ENCODE measurements around the gene ZNF136. TPM values are rescaled to one million over a fixed set of nuclear protein-coding genes. Genes with fewer than 3 reads are reported as not detected.

The ZNF136 gene
- total and polyA plus RNA-seq, 2 of the 13 experiments (the other 11 are each of a cell fraction or from before 2014, with no cell fraction given), result 2.5 to 10.2 TPM

DNA sequence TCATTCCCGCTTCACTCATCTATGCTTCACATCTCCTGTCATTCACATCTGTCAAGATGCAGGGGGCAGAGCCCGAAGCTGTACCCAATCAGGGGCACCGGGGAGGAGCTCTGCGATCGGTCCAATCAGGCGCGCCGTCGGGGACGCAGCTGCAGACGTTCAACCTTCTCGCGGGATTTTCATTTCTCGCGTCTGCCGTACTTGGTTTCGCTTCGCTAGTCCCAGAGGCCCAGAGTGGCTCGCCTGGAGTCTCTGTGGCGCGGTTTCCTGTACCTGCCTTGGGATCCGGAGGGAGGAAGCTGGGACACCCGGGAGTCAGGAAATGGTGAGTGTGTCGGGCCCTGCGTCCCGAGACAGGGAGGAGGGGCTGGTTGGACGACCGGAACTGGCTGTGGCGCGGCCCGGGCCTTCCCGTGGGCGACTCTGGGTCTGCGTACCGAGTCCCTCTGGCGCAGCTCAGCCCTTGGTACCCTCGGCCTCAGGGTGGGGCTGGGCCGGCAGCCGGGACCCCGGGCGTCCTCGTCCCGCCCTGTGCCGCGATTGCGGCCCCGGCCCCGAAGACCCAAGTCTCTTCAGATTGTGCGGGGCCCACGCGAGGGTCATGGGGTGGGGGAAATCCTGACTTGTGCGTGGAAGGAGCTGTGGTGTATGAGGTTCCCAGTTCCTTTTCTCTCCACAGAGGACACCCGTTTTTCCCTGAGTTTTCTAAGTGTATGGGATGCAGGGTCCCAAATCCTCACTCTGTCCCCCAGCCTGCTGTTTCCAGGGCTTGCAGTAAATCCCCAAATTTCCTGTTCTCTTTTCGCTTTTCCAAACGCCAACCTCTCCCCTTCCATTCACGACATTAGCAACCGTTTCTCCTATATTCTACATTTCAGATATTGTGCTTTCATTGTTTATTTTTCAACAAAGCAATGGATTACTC, at the start of gene ZNF136 (continued):
- TF ChIP-seq ZEB1 (IDR thresholded peaks at IDR 0.05; ENCODE audit: insufficient replicate concordance, low read depth) (no peak), ZNF33B (CRISPR knock-in tag; IDR thresholded peaks at IDR 0.05) (0 out of 2 replicates have a peak, but pooled peaks have one; percentile 79), ZNF737 (CRISPR knock-in tag; IDR thresholded peaks at IDR 0.05; ENCODE audit: borderline replicate concordance) (no peak), NPAS2 (CRISPR knock-in tag; IDR thresholded peaks at IDR 0.05; ENCODE audit: borderline replicate concordance) (no peak), ZNF598 (CRISPR knock-in tag; IDR thresholded peaks at IDR 0.05; ENCODE audit: borderline replicate concordance) (peak; percentile 89; the same call in 1 of the 2 replicates), ZFP36L1 (CRISPR knock-in tag; IDR thresholded peaks at IDR 0.05) (no peak), ATF1 (CRISPR knock-in tag; IDR thresholded peaks at IDR 0.05) (peak; percentile 40; the same call in 1 of the 2 replicates), ZBTB38 (CRISPR knock-in tag; IDR thresholded peaks at IDR 0.05) (no peak), ZMAT3 (CRISPR knock-in tag; conservative IDR thresholded peaks at IDR 0.05) (no peak), HNRNPUL1 (IDR thresholded peaks at IDR 0.05; ENCODE audit: low read depth, low read length) (no peak), ZNF333 (CRISPR knock-in tag; IDR thresholded peaks at IDR 0.05; ENCODE audit: borderline replicate concordance) (no peak), SCMH1 (CRISPR knock-in tag; IDR thresholded peaks at IDR 0.05; ENCODE audit: borderline replicate concordance) (no peak), TBX2 (CRISPR knock-in tag; IDR thresholded peaks at IDR 0.05; ENCODE audit: borderline replicate concordance) (peak; percentile 82), KDM4B (CRISPR knock-in tag; IDR thresholded peaks at IDR 0.05) (no peak), BRCA1 (CRISPR knock-in tag; IDR thresholded peaks at IDR 0.05) (no peak), CC2D1A (CRISPR knock-in tag; IDR thresholded peaks at IDR 0.05) (no peak), CEBPG (CRISPR knock-in tag; IDR thresholded peaks at IDR 0.05) (no peak)
- TF ChIP-seq, protein P1, sequence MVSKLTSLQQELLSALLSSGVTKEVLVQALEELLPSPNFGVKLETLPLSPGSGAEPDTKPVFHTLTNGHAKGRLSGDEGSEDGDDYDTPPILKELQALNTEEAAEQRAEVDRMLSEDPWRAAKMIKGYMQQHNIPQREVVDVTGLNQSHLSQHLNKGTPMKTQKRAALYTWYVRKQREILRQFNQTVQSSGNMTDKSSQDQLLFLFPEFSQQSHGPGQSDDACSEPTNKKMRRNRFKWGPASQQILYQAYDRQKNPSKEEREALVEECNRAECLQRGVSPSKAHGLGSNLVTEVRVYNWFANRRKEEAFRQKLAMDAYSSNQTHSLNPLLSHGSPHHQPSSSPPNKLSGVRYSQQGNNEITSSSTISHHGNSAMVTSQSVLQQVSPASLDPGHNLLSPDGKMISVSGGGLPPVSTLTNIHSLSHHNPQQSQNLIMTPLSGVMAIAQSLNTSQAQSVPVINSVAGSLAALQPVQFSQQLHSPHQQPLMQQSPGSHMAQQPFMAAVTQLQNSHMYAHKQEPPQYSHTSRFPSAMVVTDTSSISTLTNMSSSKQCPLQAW (CRISPR knock-in tag; IDR thresholded peaks at IDR 0.05), result peak; percentile 56; the same call in 1 of the 2 replicates
- TF ChIP-seq, protein P2, sequence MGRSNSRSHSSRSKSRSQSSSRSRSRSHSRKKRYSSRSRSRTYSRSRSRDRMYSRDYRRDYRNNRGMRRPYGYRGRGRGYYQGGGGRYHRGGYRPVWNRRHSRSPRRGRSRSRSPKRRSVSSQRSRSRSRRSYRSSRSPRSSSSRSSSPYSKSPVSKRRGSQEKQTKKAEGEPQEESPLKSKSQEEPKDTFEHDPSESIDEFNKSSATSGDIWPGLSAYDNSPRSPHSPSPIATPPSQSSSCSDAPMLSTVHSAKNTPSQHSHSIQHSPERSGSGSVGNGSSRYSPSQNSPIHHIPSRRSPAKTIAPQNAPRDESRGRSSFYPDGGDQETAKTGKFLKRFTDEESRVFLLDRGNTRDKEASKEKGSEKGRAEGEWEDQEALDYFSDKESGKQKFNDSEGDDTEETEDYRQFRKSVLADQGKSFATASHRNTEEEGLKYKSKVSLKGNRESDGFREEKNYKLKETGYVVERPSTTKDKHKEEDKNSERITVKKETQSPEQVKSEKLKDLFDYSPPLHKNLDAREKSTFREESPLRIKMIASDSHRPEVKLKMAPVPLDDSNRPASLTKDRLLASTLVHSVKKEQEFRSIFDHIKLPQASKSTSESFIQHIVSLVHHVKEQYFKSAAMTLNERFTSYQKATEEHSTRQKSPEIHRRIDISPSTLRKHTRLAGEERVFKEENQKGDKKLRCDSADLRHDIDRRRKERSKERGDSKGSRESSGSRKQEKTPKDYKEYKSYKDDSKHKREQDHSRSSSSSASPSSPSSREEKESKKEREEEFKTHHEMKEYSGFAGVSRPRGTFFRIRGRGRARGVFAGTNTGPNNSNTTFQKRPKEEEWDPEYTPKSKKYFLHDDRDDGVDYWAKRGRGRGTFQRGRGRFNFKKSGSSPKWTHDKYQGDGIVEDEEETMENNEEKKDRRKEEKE (IDR thresholded peaks at IDR 0.05), result no peak
- TF ChIP-seq, protein P3, sequence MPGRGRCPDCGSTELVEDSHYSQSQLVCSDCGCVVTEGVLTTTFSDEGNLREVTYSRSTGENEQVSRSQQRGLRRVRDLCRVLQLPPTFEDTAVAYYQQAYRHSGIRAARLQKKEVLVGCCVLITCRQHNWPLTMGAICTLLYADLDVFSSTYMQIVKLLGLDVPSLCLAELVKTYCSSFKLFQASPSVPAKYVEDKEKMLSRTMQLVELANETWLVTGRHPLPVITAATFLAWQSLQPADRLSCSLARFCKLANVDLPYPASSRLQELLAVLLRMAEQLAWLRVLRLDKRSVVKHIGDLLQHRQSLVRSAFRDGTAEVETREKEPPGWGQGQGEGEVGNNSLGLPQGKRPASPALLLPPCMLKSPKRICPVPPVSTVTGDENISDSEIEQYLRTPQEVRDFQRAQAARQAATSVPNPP (CRISPR knock-in tag; IDR thresholded peaks at IDR 0.05), result 0 out of 2 replicates have a peak, but pooled peaks have one; percentile 23
- TF ChIP-seq, protein P4, sequence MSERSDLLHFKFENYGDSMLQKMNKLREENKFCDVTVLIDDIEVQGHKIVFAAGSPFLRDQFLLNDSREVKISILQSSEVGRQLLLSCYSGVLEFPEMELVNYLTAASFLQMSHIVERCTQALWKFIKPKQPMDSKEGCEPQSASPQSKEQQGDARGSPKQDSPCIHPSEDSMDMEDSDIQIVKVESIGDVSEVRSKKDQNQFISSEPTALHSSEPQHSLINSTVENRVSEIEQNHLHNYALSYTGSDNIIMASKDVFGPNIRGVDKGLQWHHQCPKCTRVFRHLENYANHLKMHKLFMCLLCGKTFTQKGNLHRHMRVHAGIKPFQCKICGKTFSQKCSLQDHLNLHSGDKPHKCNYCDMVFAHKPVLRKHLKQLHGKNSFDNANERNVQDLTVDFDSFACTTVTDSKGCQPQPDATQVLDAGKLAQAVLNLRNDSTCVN (CRISPR knock-in tag; IDR thresholded peaks at IDR 0.05; ENCODE audit: borderline replicate concordance), result no peak

Data from HepG2 (cell line).